H9 (cell line): ENCODE measurements around the gene CPT1B. TPM values are rescaled to one million over a fixed set of nuclear protein-coding genes. Genes with fewer than 3 reads are reported as not detected.

Source experiments
- DNase-seq: peaks from one replicate; pipeline ENCODE4 v3.0.0-alpha.2; 2017
- H2AFZ ChIP-seq: one replicate; pipeline ENCODE4 v1.6.1; 2013; ENCODE audit warnings: mild to moderate bottlenecking, low read length, control low read depth, moderate library complexity
- H2AK5ac ChIP-seq: 2 replicates; pipeline ENCODE4 v1.6.1; 2013; ENCODE audit warnings: low read length, control low read depth, mixed read lengths; ENCODE audit not compliant: insufficient read length
- H2BK120ac ChIP-seq: one replicate; pipeline ENCODE4 v1.6.1; 2013; ENCODE audit warnings: low read depth, mild to moderate bottlenecking, low read length, control low read depth, inconsistent platforms; ENCODE audit not compliant: poor library complexity, severe bottlenecking
- H2BK12ac ChIP-seq: 2 replicates; pipeline ENCODE4 v1.6.1; 2013; ENCODE audit warnings: low read length, control low read depth, mixed read lengths, low read depth; ENCODE audit not compliant: insufficient read length
- H2BK15ac ChIP-seq: 2 replicates; pipeline ENCODE4 v1.6.1; 2013; ENCODE audit warnings: low read depth, low read length, control low read depth
- H2BK20ac ChIP-seq: one replicate; pipeline ENCODE4 v1.6.1; 2013; ENCODE audit warnings: low read depth, mild to moderate bottlenecking, low read length, control low read depth, inconsistent platforms; ENCODE audit not compliant: poor library complexity, severe bottlenecking
- H2BK5ac ChIP-seq: 2 replicates; pipeline ENCODE4 v1.6.1; 2013; ENCODE audit warnings: low read length, control low read depth, mixed read lengths; ENCODE audit not compliant: insufficient read length
- H3K14ac ChIP-seq: 2 replicates; pipeline ENCODE4 v1.6.1; 2013; ENCODE audit warnings: low read length, control low read depth; ENCODE audit not compliant: insufficient read depth
- H3K18ac ChIP-seq: 2 replicates; pipeline ENCODE4 v1.6.1; 2013; ENCODE audit warnings: low read depth, mild to moderate bottlenecking, mixed read lengths, low read length, control low read depth; ENCODE audit not compliant: insufficient read length
- H3K23ac ChIP-seq: 2 replicates; pipeline ENCODE4 v1.6.1; 2013; ENCODE audit warnings: low read length, control low read depth, mixed read lengths, low read depth; ENCODE audit not compliant: insufficient read length
- H3K23me2 ChIP-seq: 2 replicates; pipeline ENCODE4 v1.6.1; 2013; ENCODE audit warnings: low read depth, mild to moderate bottlenecking, mixed read lengths, low read length, control low read depth; ENCODE audit not compliant: insufficient read length, poor library complexity, severe bottlenecking
- H3K27ac ChIP-seq: 2 replicates; pipeline ENCODE4 v1.5.1; 2013; ENCODE audit warnings: low read length, control low read depth, mixed read lengths, low read depth; ENCODE audit not compliant: insufficient read length
- H3K27me3 ChIP-seq: 2 replicates; pipeline ENCODE4 v1.6.1; 2013; ENCODE audit warnings: low read length, control low read depth, inconsistent platforms; ENCODE audit not compliant: insufficient read depth
- H3K4ac ChIP-seq: 2 replicates; pipeline ENCODE4 v1.6.1; 2013; ENCODE audit warnings: low read depth, mild to moderate bottlenecking, control low read depth, inconsistent platforms, low read length, moderate library complexity
- H3K4me1 ChIP-seq: 2 replicates; pipeline ENCODE4 v1.6.1; 2013; ENCODE audit warnings: low read length, control low read depth, inconsistent platforms; ENCODE audit not compliant: insufficient read depth
- H3K4me2 ChIP-seq: 2 replicates; pipeline ENCODE4 v1.6.1; 2013; ENCODE audit warnings: low read length, control low read depth, mixed read lengths; ENCODE audit not compliant: insufficient read length, insufficient read depth
- H3K56ac ChIP-seq: 2 replicates; pipeline ENCODE4 v1.6.1; 2013; ENCODE audit warnings: low read depth, mild to moderate bottlenecking, mixed read lengths, low read length, control low read depth; ENCODE audit not compliant: insufficient read length
- H3K79me1 ChIP-seq: 2 replicates; pipeline ENCODE4 v1.6.1; 2013; ENCODE audit warnings: low read depth, mild to moderate bottlenecking, moderate library complexity, low read length, control low read depth, inconsistent platforms; ENCODE audit not compliant: insufficient read depth, poor library complexity, severe bottlenecking
- H3K79me2 ChIP-seq: 2 replicates; pipeline ENCODE4 v1.6.1; 2013; ENCODE audit warnings: low read length, control low read depth, inconsistent platforms; ENCODE audit not compliant: insufficient read depth
- H3K9ac ChIP-seq: 2 replicates; pipeline ENCODE4 v1.6.1; 2013; ENCODE audit warnings: low read length, control low read depth, mixed read lengths; ENCODE audit not compliant: insufficient read length; ENCODE audit errors: extremely low read depth
- H3K9me3 ChIP-seq: one replicate; pipeline ENCODE4 v1.6.1; 2013; ENCODE audit warnings: low read depth, low read length, inconsistent platforms; ENCODE audit not compliant: control insufficient read depth
- H3T11ph ChIP-seq: one replicate; pipeline ENCODE4 v1.6.1; 2013; ENCODE audit warnings: mild to moderate bottlenecking, low read length, control low read depth, inconsistent platforms
- H4K20me1 ChIP-seq: one replicate; pipeline ENCODE4 v1.6.1; 2013; ENCODE audit not compliant: control insufficient read depth, insufficient read length, insufficient read depth
- H4K5ac ChIP-seq: 2 replicates; pipeline ENCODE4 v1.6.1; 2013; ENCODE audit warnings: low read depth, mild to moderate bottlenecking, mixed read lengths, low read length, control low read depth; ENCODE audit not compliant: insufficient read length
- H4K8ac ChIP-seq: replicated peaks from 2 replicates; pipeline ENCODE4 v1.6.1; 2013; ENCODE audit warnings: low read length, control low read depth, mixed read lengths, low read depth; ENCODE audit not compliant: insufficient read length
- H4K91ac ChIP-seq: 2 replicates; pipeline ENCODE4 v1.6.1; 2013; ENCODE audit warnings: low read depth, mild to moderate bottlenecking, moderate library complexity, mixed read lengths, low read length, control low read depth; ENCODE audit not compliant: insufficient read length
- H3K27ac Mint-ChIP-seq, 3 experiments: 2 replicates in 2 of 3; 3 replicates in 1 of 3; pipeline ENCODE4 v1.8.0; 2020 to 2021; ENCODE audit warnings: mixed read lengths in 3 of 3, mild to moderate bottlenecking in 1 of 3, moderate library complexity in 1 of 3
- H3K27me3 Mint-ChIP-seq: 2 replicates; pipeline ENCODE4 v1.8.0; 2021; ENCODE audit warnings: low read depth, mild to moderate bottlenecking, moderate library complexity, mixed read lengths
- H3K36me3 Mint-ChIP-seq, 3 experiments: 2 replicates in 2 of 3; 3 replicates in 1 of 3; pipeline ENCODE4 v1.8.0; 2020 to 2021; ENCODE audit warnings: low read depth in 3 of 3, mixed read lengths in 3 of 3; ENCODE audit not compliant: insufficient read depth in 1 of 3
- H3K4me1 Mint-ChIP-seq, 2 experiments: 2 replicates each; pipeline ENCODE4 v1.8.0; 2020; ENCODE audit warnings: mixed read lengths in 2 of 2
- H3K4me3 Mint-ChIP-seq, 2 experiments: 2 replicates in 1 of 2; 3 replicates in 1 of 2; pipeline ENCODE4 v1.8.0; 2020 to 2021; ENCODE audit warnings: mild to moderate bottlenecking in 2 of 2, mixed read lengths in 2 of 2, moderate library complexity in 1 of 2
- H3K9me3 Mint-ChIP-seq, 2 experiments: 2 replicates in 1 of 2; 3 replicates in 1 of 2; pipeline ENCODE4 v1.8.0; 2020; ENCODE audit warnings: mild to moderate bottlenecking in 2 of 2, mixed read lengths in 2 of 2, moderate library complexity in 1 of 2
- WGBS: extraction: QIAGEN DNeasy Blood & Tissue Kit; methylation state at CpG from one replicate; pipeline ENCODE4 v1.1.7; 2013; ENCODE audit warnings: missing lambda C conversion rate, low lambda C conversion rate, mixed read lengths; ENCODE audit not compliant: insufficient read length; ENCODE audit errors: extremely low coverage; 5-methylcytosine and 5-hydroxymethylcytosine counted together
- total RNA-seq: library from RNA; stranded (reverse); gene quantifications from 2 replicates; pipeline ENCODE4 v1.2.1, GENCODE V29; 2021
- TF ChIP-seq, protein P1 (sequence below): fragments of 200-600 bp; sonication (generic); conservative IDR thresholded peaks from 3 replicates; pipeline ENCODE4 v1.8.0; 2021; ENCODE audit warnings: antibody characterized with exemption, mild to moderate bottlenecking

The CPT1B gene
- total RNA-seq, 1 experiment from 2014 or later: 65.7 TPM

- Histone ChIP-seq H2AK5ac (no peak overlapping the region), H3K79me2 (no peaks in the 10 kb centered on the region), H4K8ac (no peak overlapping the region), H4K5ac (no peak overlapping the region), H3K9ac (no peak overlapping the region), H3K27me3 (no peaks in the 10 kb centered on the region; the same call in 1 of the 2 replicates), H2BK20ac (no peak overlapping the region), H3T11ph (no peak overlapping the region), H3K79me1 (no peaks in the 10 kb centered on the region), H2BK120ac (no peak overlapping the region), H2BK5ac (no peak overlapping the region), H3K23ac (no peak overlapping the region), H3K14ac (no peak overlapping the region; the same call in 1 of the 2 replicates), H3K23me2 (peaks cover 5% of the 10 kb centered on the region), H2BK12ac (no peak overlapping the region), H3K56ac (no peak overlapping the region), H2AFZ (no peak overlapping the region), H3K4me1 (peaks cover 3% of the 10 kb centered on the region; the same call in 1 of the 2 replicates), H3K27ac (no peak overlapping the region), H2BK15ac (no peak overlapping the region), H3K9me3 (no peaks in the 10 kb centered on the region), H4K91ac (no peak overlapping the region), H3K18ac (no peak overlapping the region), H3K4me2 (no peak overlapping the region), H4K20me1 (no peaks in the 10 kb centered on the region), H3K4ac (no peak overlapping the region)
- peak overlapping the region in 1 of 3 experiments; percentile 75; a peak in 1 of 7 replicates for H3K27ac Mint-ChIP-seq
- no peak for DNase-seq
- peaks cover 4 to 5% of the 10 kb centered on the region in 2 experiments for H3K4me1 Mint-ChIP-seq
- WGBS: no CpG with 5 or more reads among the region's 6 CpGs
- no peaks in the 10 kb centered on the region; a peak in 1 of 7 replicates for H3K36me3 Mint-ChIP-seq
- TF ChIP-seq, protein P1, sequence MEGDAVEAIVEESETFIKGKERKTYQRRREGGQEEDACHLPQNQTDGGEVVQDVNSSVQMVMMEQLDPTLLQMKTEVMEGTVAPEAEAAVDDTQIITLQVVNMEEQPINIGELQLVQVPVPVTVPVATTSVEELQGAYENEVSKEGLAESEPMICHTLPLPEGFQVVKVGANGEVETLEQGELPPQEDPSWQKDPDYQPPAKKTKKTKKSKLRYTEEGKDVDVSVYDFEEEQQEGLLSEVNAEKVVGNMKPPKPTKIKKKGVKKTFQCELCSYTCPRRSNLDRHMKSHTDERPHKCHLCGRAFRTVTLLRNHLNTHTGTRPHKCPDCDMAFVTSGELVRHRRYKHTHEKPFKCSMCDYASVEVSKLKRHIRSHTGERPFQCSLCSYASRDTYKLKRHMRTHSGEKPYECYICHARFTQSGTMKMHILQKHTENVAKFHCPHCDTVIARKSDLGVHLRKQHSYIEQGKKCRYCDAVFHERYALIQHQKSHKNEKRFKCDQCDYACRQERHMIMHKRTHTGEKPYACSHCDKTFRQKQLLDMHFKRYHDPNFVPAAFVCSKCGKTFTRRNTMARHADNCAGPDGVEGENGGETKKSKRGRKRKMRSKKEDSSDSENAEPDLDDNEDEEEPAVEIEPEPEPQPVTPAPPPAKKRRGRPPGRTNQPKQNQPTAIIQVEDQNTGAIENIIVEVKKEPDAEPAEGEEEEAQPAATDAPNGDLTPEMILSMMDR: no peak
- H3K4me3 Mint-ChIP-seq: no peak overlapping the region
- peaks cover 31% of the 10 kb centered on the region for H3K27me3 Mint-ChIP-seq
- H3K9me3 Mint-ChIP-seq: no peaks in the 10 kb centered on the region
Observed at GRCh38 chr22:50607659-50608020, 29.4 kb upstream of the CPT1B start.
